Activated CD4-positive, alpha-beta T cell treated with anti-CD3 and anti-CD28 coated beads, Interleukin-2, amount 50 U/mL, for 1 hour (primary cell): Measurements from ENCODE around the gene NUB1.

ENCODE experiments used
- DNase-seq: peaks from one replicate; pipeline ENCODE4 v3.0.0-alpha.2; 2020

NUB1 gene

GRCh38 chr7:151392002-151392401 lies 50.4 kb downstream of the NUB1 start:
- no peak for DNase-seq

GRCh38 chr7:151392426-151392825 lies 50.8 kb downstream of the NUB1 start:
- DNase-seq: no peak

DNA sequence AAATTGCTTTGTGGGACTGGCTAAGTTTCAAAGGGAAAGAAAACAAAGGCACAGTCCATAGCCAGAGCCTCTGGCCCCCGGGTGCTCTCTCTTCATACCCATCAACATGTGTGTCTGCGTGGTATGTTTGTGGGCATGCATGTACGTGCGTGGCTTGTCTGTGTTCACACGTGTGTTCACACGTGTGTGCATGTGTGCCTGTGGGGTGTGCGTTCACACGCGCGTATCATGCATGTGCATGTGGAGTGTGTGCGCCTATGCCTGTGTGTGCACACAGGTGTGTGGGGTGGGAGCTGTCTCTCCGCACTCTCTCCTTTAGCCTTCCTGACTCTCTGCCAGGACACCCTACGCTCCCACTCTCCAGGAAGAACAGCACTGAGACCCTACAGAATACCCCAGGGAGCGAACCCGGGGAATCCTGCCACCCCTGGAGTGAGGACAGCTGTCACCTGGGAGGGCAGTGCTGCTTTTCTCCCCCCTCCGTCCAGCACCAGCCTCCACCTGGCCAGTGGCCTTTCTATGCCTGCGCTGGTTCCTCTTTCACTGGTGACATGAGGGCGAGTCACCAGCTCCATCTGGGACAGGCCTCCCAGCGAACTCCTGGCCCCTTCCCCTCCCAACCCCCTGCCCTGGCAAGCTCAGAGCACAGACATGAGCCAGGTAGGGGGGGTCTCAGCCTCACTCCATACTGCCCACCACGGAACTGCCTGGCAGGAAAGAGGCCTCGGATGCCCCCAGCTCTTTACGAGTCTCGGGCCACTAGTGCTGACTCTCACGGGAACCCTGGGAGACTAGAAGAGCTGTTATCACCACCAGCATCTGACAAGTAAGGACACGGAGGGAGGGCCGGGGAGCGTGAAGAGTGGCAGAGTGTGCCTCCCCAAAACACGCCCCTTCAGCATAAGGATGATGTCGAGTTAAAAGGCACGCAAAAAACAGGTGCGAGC lies 51.7 kb downstream of the NUB1 start:
- no peak for DNase-seq

- no peak for DNase-seq
Observed at GRCh38 chr7:151394076-151395035, 52.7 kb downstream of the NUB1 start.

DNA sequence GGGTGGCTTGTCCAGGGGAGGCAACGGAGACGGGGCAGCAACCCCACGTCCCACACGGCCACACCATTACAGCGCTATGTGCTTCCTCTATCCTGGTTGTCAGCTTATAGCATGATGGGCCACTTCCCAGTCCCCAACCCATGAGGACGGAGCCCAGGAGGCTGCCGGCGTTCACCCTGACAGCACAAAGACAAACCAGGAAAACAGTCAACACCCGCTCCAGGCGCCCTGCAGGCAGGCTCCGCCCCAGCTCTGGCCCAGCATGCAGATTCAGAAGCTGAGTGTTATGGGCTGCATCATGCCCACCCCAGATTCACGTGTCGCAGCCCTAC lies 53.4 kb downstream of the NUB1 start:
- DNase-seq: no peak

DNA sequence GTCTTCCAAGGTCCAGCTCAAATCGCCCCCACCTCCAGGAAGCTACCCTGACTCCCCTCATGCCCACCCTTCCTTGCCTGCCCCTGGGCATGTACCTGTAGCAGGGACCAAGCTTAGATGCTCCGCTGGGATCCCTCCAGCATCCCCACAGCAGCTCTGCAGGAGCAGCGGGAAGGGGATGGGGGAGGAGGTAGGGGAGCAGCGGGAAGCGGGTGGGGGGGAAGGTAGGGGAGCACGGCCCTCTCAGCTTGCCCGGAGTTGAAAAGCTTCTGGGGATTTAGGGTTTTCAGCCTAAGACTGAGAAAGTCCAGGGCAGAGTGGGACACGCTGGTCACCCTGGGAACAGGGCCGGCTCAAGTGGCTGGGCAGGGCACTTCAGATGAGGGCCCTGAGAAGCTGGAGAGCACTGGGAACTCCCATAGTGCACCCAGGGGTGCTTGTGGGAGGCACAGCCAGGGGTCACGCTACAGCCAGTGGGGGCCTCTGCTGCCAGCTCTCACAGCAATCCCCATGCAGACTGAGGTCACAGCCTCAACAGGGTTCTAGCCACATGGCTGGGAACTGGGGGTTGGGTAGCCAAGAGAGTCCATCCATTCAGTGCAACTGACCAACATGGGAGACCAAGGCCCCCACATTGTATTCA lies 54.8 kb downstream of the NUB1 start:
- DNase-seq: no peak

DNA sequence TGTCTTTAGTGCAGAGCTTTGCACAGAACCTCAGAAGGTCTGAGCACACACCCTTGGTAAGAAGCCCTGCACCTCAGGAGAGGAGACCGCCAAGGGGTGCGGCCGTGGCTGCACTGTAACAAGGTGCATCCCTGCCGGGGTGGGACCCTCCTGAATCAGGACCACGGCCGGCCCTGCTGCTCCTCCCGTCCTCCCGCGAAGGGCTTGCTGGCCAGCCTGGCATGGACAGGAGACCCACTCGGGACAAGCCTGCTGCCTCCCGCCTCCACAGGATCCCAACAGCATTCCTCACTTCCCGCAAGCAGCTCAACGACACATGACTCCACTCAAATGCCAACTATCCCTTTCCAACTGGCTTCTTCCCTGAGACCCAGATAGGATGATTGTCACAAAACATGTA lies 55.4 kb downstream of the NUB1 start:
- DNase-seq: no peak

GRCh38 chr7:151398446-151399304 lies 57.1 kb downstream of the NUB1 start:
- DNase-seq: no peak

DNA sequence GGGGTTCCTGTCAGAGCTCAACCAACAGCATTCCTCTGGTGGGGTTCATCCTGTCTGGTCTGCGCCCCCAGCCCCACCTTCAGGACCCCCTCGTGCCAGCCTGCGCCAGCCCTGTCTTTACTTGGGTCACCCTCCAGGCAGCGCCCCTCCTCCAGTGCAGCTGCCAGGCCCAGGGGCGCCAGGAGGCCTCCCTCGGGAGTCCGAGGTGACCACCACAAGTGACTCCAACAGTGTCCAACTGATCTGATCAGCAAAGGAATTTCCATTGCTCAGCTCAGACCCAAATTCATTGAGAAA lies 57.6 kb downstream of the NUB1 start:
- DNase-seq: no peak

- DNase-seq: no peak
Observed at GRCh38 chr7:151399906-151400305, 58.3 kb downstream of the NUB1 start.

DNA sequence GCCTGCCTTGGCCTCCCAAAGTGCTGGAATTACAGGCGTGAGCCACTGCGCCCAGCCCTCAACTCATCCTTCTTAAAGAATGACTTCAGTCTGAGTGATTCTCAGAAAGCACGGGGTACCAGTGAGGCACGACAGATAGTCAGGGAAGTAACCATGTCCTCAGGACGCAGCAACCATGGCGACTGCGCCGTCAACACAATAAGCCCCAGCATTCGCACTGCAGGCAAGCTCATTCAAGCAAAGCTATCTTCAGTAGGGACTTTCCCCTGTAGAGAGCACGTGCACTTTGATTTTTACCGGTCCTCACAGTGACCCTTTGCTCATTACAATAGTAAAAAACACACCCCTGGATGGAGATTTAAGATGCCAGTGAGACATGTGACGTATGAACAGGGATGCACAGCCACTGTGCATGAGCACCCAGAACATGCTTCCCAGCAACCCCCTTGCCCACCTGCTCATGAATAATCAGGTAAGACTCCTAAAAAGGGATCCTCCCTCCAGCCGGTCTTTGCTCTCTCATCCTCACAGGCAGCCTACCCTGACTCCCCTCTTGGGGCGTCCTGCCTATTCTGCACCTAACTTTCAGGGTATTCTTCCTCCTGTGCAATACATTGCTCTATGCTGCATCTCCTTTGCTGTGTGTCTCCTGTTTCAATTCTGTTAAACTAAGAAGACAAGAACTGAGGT lies 59.2 kb downstream of the NUB1 start:
- DNase-seq: no peak

DNA sequence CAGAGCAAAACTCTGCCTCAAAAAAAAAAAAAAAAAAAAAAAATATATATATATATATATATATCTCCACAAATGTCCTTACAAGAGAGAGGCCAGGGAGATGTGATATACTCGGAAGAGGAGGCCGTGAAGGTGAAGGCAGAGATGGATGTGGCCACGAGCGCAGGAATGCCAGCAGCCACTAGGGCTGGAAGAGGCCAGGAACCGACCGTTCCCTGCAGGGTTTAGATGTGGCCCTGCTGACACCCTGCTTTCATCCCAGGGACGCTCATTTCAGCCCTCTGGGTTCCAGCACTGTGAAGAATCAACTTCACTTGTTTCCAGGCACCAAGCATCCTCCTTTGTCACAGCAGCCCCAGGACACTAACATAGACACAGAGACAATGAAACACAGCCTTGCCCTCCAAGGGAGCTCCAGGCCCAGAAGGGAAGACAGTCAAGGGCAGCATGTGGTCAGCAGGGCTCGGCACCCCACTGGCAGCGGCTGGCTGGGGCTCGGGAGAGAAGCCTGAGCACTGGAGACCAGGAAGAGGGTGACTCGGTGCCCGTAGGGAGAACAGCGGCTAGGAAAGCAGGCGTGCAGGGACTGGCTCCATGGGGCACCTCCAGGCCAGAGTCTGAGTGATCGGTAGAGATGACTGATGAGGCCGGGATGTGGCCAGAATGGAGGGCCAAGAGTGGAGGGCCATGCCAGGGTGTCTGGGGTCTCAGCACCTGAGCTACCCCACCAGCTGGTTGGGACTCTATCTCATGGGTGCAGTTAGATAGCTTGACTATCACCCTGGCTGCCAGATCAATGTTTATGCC lies 60.6 kb downstream of the NUB1 start:
- DNase-seq: no peak

DNA sequence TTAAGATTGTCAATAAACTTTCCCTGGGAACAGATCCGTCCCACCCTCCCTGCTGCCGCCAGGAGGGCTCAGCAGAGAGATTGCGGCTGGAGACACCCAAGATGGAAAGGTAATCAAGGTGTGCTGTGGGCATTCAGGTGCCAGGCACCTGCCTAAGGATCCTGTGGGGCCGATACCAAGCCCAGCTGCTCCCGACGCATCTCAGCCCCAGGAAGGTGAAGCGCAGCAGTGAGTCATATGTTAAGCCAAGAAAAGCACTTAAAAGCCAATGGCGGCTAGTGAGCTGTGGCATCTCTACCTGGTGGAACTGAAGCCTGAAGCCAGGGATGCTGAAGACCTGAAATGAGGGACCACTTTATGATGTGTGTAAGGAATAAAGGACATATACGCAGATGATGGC lies 62.2 kb downstream of the NUB1 start:
- DNase-seq: no peak

- no peak for DNase-seq
Observed at GRCh38 chr7:151404216-151405011, 62.8 kb downstream of the NUB1 start.

DNA sequence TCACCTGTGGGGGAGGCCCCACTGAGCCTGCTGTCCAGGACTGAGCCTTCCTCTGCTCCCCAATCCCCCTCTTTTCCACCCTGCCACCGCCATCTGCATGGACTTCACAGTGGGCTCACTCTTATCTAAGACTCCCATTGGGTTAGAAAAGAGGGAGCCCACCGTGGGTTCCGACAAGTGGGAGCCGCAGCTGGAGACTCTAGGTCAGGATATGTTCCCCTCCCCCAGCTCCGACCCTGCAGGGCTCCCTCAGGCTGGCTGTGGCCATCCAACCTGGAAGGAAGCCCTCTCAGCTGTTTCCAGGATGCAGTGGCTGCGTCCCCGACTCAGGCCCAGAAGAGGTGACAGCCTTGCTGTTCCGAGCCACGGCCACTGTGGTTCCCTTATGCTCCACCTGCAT lies 63.4 kb downstream of the NUB1 start:
- no peak for DNase-seq

GRCh38 chr7:151405588-151405987 lies 64.0 kb downstream of the NUB1 start:
- DNase-seq: no peak

DNA sequence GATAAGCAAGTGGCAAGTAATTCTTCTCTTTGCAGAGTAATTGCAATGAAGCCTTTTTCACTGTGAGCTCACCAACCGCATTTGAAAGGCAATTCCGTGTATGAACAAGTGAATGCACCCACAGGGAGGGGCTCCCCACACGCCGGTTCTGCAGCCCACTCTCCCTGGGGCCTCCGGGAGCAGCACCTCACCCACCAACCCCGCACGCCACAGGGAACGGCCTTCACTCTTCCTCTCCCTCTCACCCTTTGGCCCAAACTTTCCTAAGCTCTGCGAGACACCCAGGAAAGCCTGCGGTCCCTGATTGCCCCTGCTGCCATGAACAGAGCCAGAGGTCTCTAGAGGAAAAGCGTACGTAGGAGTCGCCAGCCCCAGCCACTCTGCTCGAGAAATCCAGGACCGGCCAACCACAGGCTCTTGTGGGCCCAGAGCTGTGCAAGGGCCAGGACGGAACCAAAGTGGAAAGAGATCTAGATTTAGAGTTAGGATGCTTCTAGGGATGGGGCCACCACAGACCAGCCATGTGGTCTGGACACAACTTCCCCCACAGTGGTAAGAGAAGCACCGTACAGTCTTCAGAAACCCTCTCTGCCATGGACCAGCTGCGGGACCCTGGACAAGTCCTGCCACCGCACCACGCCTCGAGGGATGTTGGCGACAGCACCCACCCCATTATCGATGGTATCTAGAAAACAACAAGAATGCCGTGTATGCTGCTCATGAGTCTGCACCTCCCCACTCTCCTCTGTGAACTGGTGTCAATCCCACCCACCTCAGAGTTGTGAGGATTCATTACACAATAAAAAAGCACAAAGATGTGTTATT lies 64.7 kb downstream of the NUB1 start:
- no peak for DNase-seq

GRCh38 chr7:151406886-151407583 lies 65.4 kb downstream of the NUB1 start:
- no peak for DNase-seq

- DNase-seq: peak; percentile 23
Observed at GRCh38 chr7:151408498-151408838, 66.9 kb downstream of the NUB1 start.
